A673 (cell line): ENCODE data around the gene CAPN5. TPM values are rescaled to one million over a fixed set of nuclear protein-coding genes. Genes with fewer than 3 reads are reported as not detected.
A peak's percentile ranks its signal among the peaks of the same experiment; 100 is the strongest.

Experiments
- BruUV-seq: library from RNA; stranded (reverse); fragments of 400-500 nt; replicated peaks from 2 replicates; lab custom pipeline; 2021; lab: Mats Ljungman, UMichigan
- CTCF ChIA-PET: fragments of 300-600 bp; sonication (Branson Sonifier 250); formaldehyde crosslinking; loops from one replicate; lab custom pipeline; 2022; ENCODE audit warnings: antibody characterized with exemption; lab: Charles Lee
- POLR2A ChIA-PET: fragments of 300-600 bp; sonication (Branson Sonifier 250); formaldehyde crosslinking; loops from one replicate; lab custom pipeline; 2022; ENCODE audit warnings: antibody characterized with exemption; ENCODE audit not compliant: low non-redundant PET; lab: Charles Lee
- DNase-seq: peaks from one replicate; pipeline ENCODE4 v3.0.0-alpha.2; 2015; ENCODE audit warnings: low spot score
- H3K27ac ChIP-seq: fragments of 200-600 bp; sonication (generic); 2 replicates; pipeline ENCODE4 v1.5.1; 2016; ENCODE audit warnings: mixed run types, low read depth, mild to moderate bottlenecking, mixed read lengths, antibody characterized with exemption, low read length; ENCODE audit not compliant: poor library complexity, severe bottlenecking
- H3K27me3 ChIP-seq: fragments of 200-600 bp; sonication (generic); replicated peaks from 2 replicates; pipeline ENCODE4 v1.6.1; 2017; ENCODE audit warnings: mixed run types, low read depth, mild to moderate bottlenecking, mixed read lengths, antibody characterized with exemption, low read length; ENCODE audit not compliant: insufficient read depth, poor library complexity
- H3K36me3 ChIP-seq: fragments of 200-600 bp; sonication (generic); 2 replicates; pipeline ENCODE4 v1.6.1; 2016; ENCODE audit warnings: mixed run types, mild to moderate bottlenecking, mixed read lengths, antibody characterized with exemption, low read length; ENCODE audit not compliant: insufficient read depth, poor library complexity, severe bottlenecking
- H3K4me1 ChIP-seq: fragments of 200-600 bp; sonication (generic); 2 replicates; pipeline ENCODE4 v1.6.1; 2017; ENCODE audit warnings: mixed run types, mild to moderate bottlenecking, mixed read lengths, antibody characterized with exemption, low read length; ENCODE audit not compliant: insufficient read depth, poor library complexity, severe bottlenecking
- H3K4me3 ChIP-seq: fragments of 200-600 bp; sonication (generic); 2 replicates; pipeline ENCODE4 v1.5.1; 2016; ENCODE audit warnings: low read depth, mixed run types, mild to moderate bottlenecking, mixed read lengths, low read length; ENCODE audit not compliant: poor library complexity, severe bottlenecking
- H3K9me3 ChIP-seq: fragments of 200-600 bp; sonication (generic); 2 replicates; pipeline ENCODE4 v1.6.1; 2016; ENCODE audit warnings: mixed run types, low read depth, mild to moderate bottlenecking, mixed read lengths, antibody characterized with exemption, low read length; ENCODE audit not compliant: poor library complexity, severe bottlenecking
- EZH2 ChIP-seq: fragments of 200-600 bp; sonication (generic); IDR thresholded peaks from 2 replicates; pipeline ENCODE4 v1.6.1; 2017; ENCODE audit warnings: borderline replicate concordance, low read depth, mild to moderate bottlenecking, mixed read lengths, antibody characterized with exemption, low read length; ENCODE audit not compliant: poor library complexity, severe bottlenecking
- intact Hi-C: fragments of 100-400 bp; cut with micrococcal nuclease; formaldehyde crosslinking; loops from one replicate; pipeline ENCODE4 v1.10.0; 2022; ENCODE audit not compliant: unreplicated experiment
- total RNA-seq: library from RNA; stranded (reverse); gene quantifications from 2 replicates; pipeline ENCODE4 v1.2.3, GENCODE V29; 2021
- TF ChIP-seq, protein P1 (sequence below): fragments of 300-800, 200-600 bp; sonication (generic); conservative IDR thresholded peaks from 2 replicates; pipeline ENCODE4 v1.5.1; 2017; ENCODE audit warnings: low read depth, mild to moderate bottlenecking, antibody characterized with exemption, low read length, moderate library complexity, mixed read lengths

Gene CAPN5
- total RNA-seq, 1 experiment from 2014 or later: 4.3 TPM

DNA sequence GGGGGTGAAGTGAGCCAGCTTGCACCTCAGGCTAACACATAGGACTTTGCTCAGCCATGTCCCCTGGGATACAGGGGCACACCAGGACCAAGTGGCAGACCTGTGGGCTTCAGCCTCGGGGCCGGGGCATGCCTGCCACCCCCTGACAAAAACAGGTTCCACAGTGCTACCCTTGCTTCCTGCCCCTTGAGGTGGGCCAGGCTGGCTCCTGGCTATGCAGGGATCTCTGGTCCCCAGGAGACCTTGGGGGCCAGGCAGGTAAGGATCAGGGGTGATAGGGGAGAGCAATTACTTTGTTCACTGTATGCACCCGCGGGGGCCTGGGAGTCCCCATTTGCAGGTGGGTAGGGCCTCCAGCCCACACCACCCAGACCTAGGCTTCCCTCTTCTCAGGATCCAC is 58.9 kb downstream of the CAPN5 start:
- ChIA-PET POLR2A (no interaction called here), CTCF (no interaction called here)
- no peak overlapping the region for H3K4me3 ChIP-seq
- no peak for DNase-seq
- H3K4me1 ChIP-seq: no peaks in the 10 kb centered on the region
- no peaks in the 10 kb centered on the region for H3K36me3 ChIP-seq
- no peaks in the 10 kb centered on the region for H3K27me3 ChIP-seq
- no peak for TF ChIP-seq EZH2
- TF ChIP-seq, protein P1, sequence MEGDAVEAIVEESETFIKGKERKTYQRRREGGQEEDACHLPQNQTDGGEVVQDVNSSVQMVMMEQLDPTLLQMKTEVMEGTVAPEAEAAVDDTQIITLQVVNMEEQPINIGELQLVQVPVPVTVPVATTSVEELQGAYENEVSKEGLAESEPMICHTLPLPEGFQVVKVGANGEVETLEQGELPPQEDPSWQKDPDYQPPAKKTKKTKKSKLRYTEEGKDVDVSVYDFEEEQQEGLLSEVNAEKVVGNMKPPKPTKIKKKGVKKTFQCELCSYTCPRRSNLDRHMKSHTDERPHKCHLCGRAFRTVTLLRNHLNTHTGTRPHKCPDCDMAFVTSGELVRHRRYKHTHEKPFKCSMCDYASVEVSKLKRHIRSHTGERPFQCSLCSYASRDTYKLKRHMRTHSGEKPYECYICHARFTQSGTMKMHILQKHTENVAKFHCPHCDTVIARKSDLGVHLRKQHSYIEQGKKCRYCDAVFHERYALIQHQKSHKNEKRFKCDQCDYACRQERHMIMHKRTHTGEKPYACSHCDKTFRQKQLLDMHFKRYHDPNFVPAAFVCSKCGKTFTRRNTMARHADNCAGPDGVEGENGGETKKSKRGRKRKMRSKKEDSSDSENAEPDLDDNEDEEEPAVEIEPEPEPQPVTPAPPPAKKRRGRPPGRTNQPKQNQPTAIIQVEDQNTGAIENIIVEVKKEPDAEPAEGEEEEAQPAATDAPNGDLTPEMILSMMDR: no peak
- H3K27ac ChIP-seq: no peak overlapping the region
- no TSS peak for BruUV-seq
- H3K9me3 ChIP-seq: no peaks in the 10 kb centered on the region
- intact Hi-C loops: loop anchor here (2.0 to 5.0 kb wide), 2 partner anchors 423 to 492 kb away; no protein-coding TSS in a partner anchor

- intact Hi-C loops: loop anchor here (2.0 to 5.0 kb wide), 2 partner anchors 423 to 491 kb away; no protein-coding TSS in a partner anchor
- DNase-seq: no peak
- Histone ChIP-seq H3K4me1 (no peaks in the 10 kb centered on the region), H3K4me3 (no peak overlapping the region), H3K9me3 (no peaks in the 10 kb centered on the region), H3K36me3 (no peaks in the 10 kb centered on the region), H3K27me3 (no peaks in the 10 kb centered on the region), H3K27ac (no peak overlapping the region)
- TF ChIP-seq EZH2: no peak
- TF ChIP-seq, protein P1: no peak
- ChIA-PET CTCF (interaction anchor here (1.1 to 1.9 kb wide), 4 partner anchors 35 to 422 kb away, joined by 4 to 9 read pairs (median 5); no protein-coding TSS in a partner anchor), POLR2A (no interaction called here)
- no TSS peak for BruUV-seq
Observed at GRCh38 chr11:77126156-77126775, 59.5 kb downstream of the CAPN5 start.

GRCh38 chr11:77126861-77127234 is 60.1 kb downstream of the CAPN5 start:
- Histone ChIP-seq H3K9me3 (no peaks in the 10 kb centered on the region), H3K27me3 (no peaks in the 10 kb centered on the region), H3K36me3 (no peaks in the 10 kb centered on the region), H3K4me1 (no peaks in the 10 kb centered on the region), H3K4me3 (peak overlapping the region; percentile 43), H3K27ac (no peak overlapping the region)
- intact Hi-C loops: loop anchor here (1.0 to 5.0 kb wide), 3 partner anchors 60 to 490 kb away; no protein-coding TSS in a partner anchor
- TF ChIP-seq, protein P1: no peak
- TF ChIP-seq EZH2: no peak
- BruUV-seq: no TSS peak
- ChIA-PET CTCF (interaction anchor here (0.6 to 1.9 kb wide), 9 partner anchors 12 to 493 kb away, joined by 3 to 9 read pairs (median 4); no protein-coding TSS in a partner anchor), POLR2A (no interaction called here)
- no peak for DNase-seq
